Suppressor macrophage (primary cell): ENCODE measurements around the gene DHRS7B.

Experiments used
- DNase-seq, 4 experiments: peaks; one replicate each; pipeline ENCODE4 v3.0.0-alpha.2; 2020 to 2022

The DHRS7B gene

GRCh38 chr17:21157586-21158370 lies 31.0 kb downstream of the DHRS7B start:
- DNase-seq, result no peak

- no peak for DNase-seq
Measured at GRCh38 chr17:21160401-21160800, 33.6 kb downstream of the DHRS7B start.

- peak in 1 of 4 experiments; percentile 14 for DNase-seq
Measured at GRCh38 chr17:21161498-21162393, 35.0 kb downstream of the DHRS7B start.

- no peak for DNase-seq
Measured at GRCh38 chr17:21162394-21162775, 35.6 kb downstream of the DHRS7B start.

GRCh38 chr17:21163101-21163500 lies 36.3 kb downstream of the DHRS7B start:
- peak in 1 of 4 experiments; percentile 25 for DNase-seq

- DNase-seq, result peak in 3 of 4 experiments; percentile 32 to 55 (median 51)
Measured at GRCh38 chr17:21164216-21164615, 37.5 kb downstream of the DHRS7B start.

GRCh38 chr17:21164620-21165019 lies 37.9 kb downstream of the DHRS7B start:
- DNase-seq, result no peak

- no peak for DNase-seq
Measured at GRCh38 chr17:21165922-21166594, 39.3 kb downstream of the DHRS7B start.

GRCh38 chr17:21166595-21167210 lies 39.9 kb downstream of the DHRS7B start:
- peak; percentile 27 to 79 (median 58) for DNase-seq

GRCh38 chr17:21167303-21167702 lies 40.5 kb downstream of the DHRS7B start:
- peak; percentile 41 to 70 (median 68) for DNase-seq

- DNase-seq, result no peak
Measured at GRCh38 chr17:21168555-21168865, 41.7 kb downstream of the DHRS7B start.

GRCh38 chr17:21169496-21169895 lies 42.7 kb downstream of the DHRS7B start:
- DNase-seq, result no peak

GRCh38 chr17:21170809-21171208 lies 44.0 kb downstream of the DHRS7B start:
- DNase-seq, result no peak

GRCh38 chr17:21171309-21171922 lies 44.7 kb downstream of the DHRS7B start:
- DNase-seq, result peak in 3 of 4 experiments; percentile 21 to 43 (median 42)

GRCh38 chr17:21171970-21172510 lies 45.3 kb downstream of the DHRS7B start:
- no peak for DNase-seq

- DNase-seq, result no peak
Measured at GRCh38 chr17:21172846-21173245, 46.1 kb downstream of the DHRS7B start.

GRCh38 chr17:21173543-21173942 lies 46.8 kb downstream of the DHRS7B start:
- DNase-seq, result no peak

GRCh38 chr17:21174186-21174585 lies 47.4 kb downstream of the DHRS7B start:
- DNase-seq, result no peak

- DNase-seq, result no peak
Measured at GRCh38 chr17:21174713-21175112, 47.9 kb downstream of the DHRS7B start.

GRCh38 chr17:21176773-21177395 lies 50.1 kb downstream of the DHRS7B start:
- no peak for DNase-seq

- DNase-seq, result no peak
Measured at GRCh38 chr17:21177401-21177800, 50.6 kb downstream of the DHRS7B start.
